BLaER1 (cell line): ENCODE results near the gene GDPD4.

Source experiments
- H3K27ac ChIP-seq: shearing (Covaris generic); formaldehyde crosslinking; 2 replicates; pipeline ENCODE4 v1.8.1; 2022
- H3K27me3 ChIP-seq: shearing (Covaris generic); formaldehyde crosslinking; 2 replicates; pipeline ENCODE4 v1.8.1; 2022
- H3K36me3 ChIP-seq: shearing (Covaris generic); formaldehyde crosslinking; 2 replicates; pipeline ENCODE4 v1.8.1; 2022
- H3K4me1 ChIP-seq: shearing (Covaris generic); formaldehyde crosslinking; 2 replicates; pipeline ENCODE4 v1.8.1; 2022
- H3K4me2 ChIP-seq: shearing (Covaris generic); formaldehyde crosslinking; 2 replicates; pipeline ENCODE4 v1.8.1; 2022
- H3K4me3 ChIP-seq: shearing (Covaris generic); formaldehyde crosslinking; 2 replicates; pipeline ENCODE4 v1.8.1; 2022
- H3K9ac ChIP-seq: shearing (Covaris generic); formaldehyde crosslinking; 2 replicates; pipeline ENCODE4 v1.8.1; 2022
- H3K9me3 ChIP-seq: shearing (Covaris generic); formaldehyde crosslinking; 2 replicates; pipeline ENCODE4 v1.8.1; 2022
- H4K20me1 ChIP-seq: shearing (Covaris generic); formaldehyde crosslinking; 2 replicates; pipeline ENCODE4 v1.8.1; 2022
- Cebpa-rat ChIP-seq: shearing (Covaris generic); IDR thresholded peaks from 2 replicates; pipeline ENCODE4 v1.8.1; 2022

The GDPD4 gene

DNA sequence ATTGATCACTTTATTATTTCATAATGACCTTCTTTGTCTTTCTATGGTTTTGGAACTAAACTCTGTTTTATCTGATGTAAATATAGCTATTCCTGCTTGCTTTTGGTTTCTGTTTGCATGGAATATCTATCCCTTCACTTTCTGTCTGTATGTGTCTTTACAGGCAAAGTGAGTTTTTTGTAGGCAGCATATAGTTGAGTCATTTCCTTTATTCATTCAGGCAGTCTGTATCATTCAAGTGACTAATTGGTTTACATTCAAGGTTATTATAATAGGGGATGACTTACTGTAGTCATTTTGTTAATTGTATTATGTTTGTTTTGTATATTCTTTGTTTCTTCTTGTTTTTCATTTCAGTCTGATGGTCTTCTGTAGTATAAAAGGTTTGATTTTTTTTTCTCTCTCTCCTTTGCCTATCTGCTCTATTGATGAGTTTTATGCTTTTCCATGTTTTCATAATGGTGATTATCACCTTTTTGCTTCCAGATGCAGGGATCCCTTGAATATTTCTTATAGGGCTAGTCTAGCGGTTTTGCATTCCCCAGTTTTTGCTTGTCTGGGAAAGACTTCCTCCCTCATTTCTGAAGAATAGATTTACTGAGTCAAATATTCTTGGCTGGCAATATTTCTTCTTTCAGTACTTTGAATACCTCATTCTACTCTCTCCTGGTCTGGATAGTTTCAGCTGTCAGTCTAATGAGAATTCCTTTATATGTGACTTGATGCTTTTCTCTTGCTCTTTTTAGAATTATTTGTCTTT, 50.4 kb downstream of the GDPD4 start:
- TF ChIP-seq Cebpa-rat = no peak
- Histone ChIP-seq H3K9ac (no peak overlapping the region), H3K9me3 (no peaks in the 10 kb centered on the region), H3K4me3 (no peak overlapping the region), H3K4me2 (no peak overlapping the region), H3K4me1 (no peaks in the 10 kb centered on the region), H3K27me3 (no peaks in the 10 kb centered on the region), H3K36me3 (no peaks in the 10 kb centered on the region), H4K20me1 (no peaks in the 10 kb centered on the region), H3K27ac (no peak overlapping the region)

DNA sequence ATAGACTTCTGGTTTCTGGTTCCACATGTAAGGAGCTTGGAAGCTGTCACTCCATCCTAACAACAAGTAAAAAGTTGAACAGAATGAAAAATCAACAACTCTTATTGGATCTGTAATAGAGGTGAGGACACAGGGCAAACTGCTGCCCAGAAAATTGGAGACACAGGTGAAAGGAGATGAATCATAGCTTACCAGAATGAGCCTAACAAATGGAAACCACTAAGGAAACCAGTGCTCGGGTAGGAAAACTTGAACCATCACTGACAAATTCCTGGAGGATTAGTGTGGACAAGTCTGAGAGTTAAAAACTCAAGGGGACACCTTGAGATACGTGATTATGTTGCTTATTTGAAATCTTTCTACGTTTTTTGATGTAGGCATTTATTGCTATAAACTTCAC, 52.1 kb downstream of the GDPD4 start:
- no peaks in the 10 kb centered on the region for H3K9me3 ChIP-seq
- H3K4me1 ChIP-seq = no peaks in the 10 kb centered on the region
- no peak overlapping the region for H3K27ac ChIP-seq
- TF ChIP-seq Cebpa-rat = no peak
- H3K27me3 ChIP-seq = no peaks in the 10 kb centered on the region
- H3K36me3 ChIP-seq = no peaks in the 10 kb centered on the region
- no peaks in the 10 kb centered on the region for H4K20me1 ChIP-seq
- no peak overlapping the region for H3K4me2 ChIP-seq
- H3K9ac ChIP-seq = no peak overlapping the region
- H3K4me3 ChIP-seq = no peak overlapping the region

DNA sequence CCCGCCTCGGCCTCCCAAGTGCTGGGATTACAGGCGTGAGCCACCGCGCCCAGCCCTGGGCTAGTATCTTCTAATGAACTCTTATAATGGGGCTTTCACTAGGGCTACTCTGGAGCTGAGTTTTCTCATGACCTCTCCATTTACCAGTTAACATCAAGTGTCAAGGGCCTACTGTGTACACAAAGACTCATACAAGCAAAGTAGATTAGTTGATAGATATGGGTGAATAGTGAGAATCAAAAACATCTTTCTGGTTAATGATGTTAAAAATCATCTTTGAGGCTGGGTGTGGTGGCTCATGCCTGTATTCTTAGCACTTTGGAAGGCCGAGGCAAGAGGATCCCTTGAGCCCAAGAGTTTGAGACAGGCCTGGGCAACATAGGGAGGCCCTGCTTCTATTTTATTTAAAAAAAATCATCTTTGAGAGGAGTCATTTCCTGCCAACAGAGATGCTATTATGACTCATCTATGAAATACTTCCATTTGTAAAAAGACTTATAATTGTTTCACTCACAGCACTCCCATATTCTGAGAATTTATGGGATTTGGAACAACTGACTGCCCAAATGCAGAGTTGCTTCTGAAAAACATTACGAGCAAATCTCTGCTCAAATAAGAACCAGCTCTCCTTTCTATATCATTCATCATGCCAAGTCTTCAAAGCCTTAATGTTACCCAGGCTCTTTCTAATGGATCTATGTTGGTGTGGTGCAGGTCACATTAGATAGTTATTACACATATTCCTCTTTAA, 57.0 kb downstream of the GDPD4 start:
- H3K27me3 ChIP-seq = no peaks in the 10 kb centered on the region
- H3K4me2 ChIP-seq = no peak overlapping the region
- H3K9me3 ChIP-seq = 0 out of 2 replicates have a peak, but pooled peaks cover 4% of the 10 kb centered on the region
- H3K4me1 ChIP-seq = no peaks in the 10 kb centered on the region
- H3K36me3 ChIP-seq = no peaks in the 10 kb centered on the region
- H3K9ac ChIP-seq = no peak overlapping the region
- H3K27ac ChIP-seq = no peak overlapping the region
- H4K20me1 ChIP-seq = no peaks in the 10 kb centered on the region
- TF ChIP-seq Cebpa-rat = no peak
- H3K4me3 ChIP-seq = no peak overlapping the region

DNA sequence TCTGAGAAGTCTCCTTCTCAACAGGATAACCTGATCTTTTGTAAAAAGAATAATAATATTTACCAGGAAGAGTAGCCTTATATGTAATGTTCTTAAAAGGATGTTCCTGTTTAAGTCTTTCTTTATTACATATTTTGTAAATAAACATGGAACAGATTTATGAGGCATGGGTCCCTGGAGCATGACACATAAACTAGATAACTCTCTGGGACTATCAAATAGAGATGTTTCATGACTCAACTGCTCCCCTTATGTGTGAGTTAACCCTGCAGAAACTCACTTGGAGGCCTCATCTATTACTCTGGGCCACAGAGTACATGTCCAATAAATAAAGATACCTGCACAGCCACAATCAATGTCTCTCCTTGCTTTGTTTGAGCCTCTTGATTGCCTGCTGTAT, 64.6 kb downstream of the GDPD4 start:
- TF ChIP-seq Cebpa-rat = no peak
- no peaks in the 10 kb centered on the region for H4K20me1 ChIP-seq
- no peak overlapping the region for H3K4me3 ChIP-seq
- no peaks in the 10 kb centered on the region for H3K27me3 ChIP-seq
- no peak overlapping the region for H3K4me2 ChIP-seq
- no peak overlapping the region for H3K27ac ChIP-seq
- no peaks in the 10 kb centered on the region for H3K4me1 ChIP-seq
- H3K9ac ChIP-seq = no peak overlapping the region
- 0 out of 2 replicates have a peak, but pooled peaks cover 4% of the 10 kb centered on the region for H3K9me3 ChIP-seq
- no peaks in the 10 kb centered on the region for H3K36me3 ChIP-seq

DNA sequence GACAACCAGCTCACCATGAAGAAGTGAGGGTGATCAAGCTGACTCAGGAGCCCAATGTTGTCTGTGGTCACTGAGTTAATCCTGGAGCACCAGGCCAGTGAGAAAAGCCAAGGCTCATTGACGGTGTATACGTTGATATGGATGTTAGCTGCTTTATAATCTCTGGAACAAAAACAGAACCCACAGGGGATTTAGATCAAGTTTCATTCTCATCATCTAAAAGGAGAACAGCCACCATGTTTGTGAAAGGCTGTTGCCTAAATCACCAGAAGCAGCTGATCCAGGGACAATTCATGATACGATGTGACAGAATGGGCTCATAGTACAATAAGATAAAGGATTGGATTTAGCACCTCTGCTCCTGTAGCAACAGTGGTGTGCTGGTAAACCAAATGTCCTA, 68.5 kb downstream of the GDPD4 start:
- Histone ChIP-seq H3K4me2 (no peak overlapping the region), H3K9ac (no peak overlapping the region), H3K4me1 (0 out of 2 replicates have a peak, but pooled peaks cover 4% of the 10 kb centered on the region), H4K20me1 (no peaks in the 10 kb centered on the region), H3K4me3 (no peak overlapping the region), H3K27ac (no peak overlapping the region), H3K27me3 (no peaks in the 10 kb centered on the region), H3K9me3 (no peaks in the 10 kb centered on the region), H3K36me3 (no peaks in the 10 kb centered on the region)
- no peak for TF ChIP-seq Cebpa-rat

DNA sequence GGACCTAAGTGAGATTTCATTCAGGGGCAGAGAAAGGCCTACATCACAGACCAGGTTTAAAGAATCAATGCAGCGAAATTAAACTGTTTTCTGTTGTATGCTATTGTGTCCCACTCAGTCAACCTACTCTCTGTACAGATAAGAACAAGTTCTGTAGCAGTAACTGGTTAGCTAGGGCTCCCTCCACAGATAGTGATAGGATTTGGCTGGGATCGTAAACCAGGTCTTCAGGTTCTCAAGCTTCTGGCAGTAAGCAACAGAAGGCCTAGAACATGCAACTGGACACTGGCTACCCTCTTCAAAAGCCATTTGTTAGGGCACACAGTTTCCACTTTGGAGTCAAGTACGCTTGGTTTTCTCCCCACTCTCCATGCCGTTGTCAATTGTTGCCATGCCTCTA, 69.2 kb downstream of the GDPD4 start:
- Histone ChIP-seq H3K4me1 (0 out of 2 replicates have a peak, but pooled peaks cover 4% of the 10 kb centered on the region), H3K27ac (no peak overlapping the region), H4K20me1 (no peaks in the 10 kb centered on the region), H3K36me3 (no peaks in the 10 kb centered on the region), H3K4me3 (no peak overlapping the region), H3K9me3 (no peaks in the 10 kb centered on the region), H3K27me3 (no peaks in the 10 kb centered on the region), H3K4me2 (no peak overlapping the region), H3K9ac (no peak overlapping the region)
- TF ChIP-seq Cebpa-rat = no peak

DNA sequence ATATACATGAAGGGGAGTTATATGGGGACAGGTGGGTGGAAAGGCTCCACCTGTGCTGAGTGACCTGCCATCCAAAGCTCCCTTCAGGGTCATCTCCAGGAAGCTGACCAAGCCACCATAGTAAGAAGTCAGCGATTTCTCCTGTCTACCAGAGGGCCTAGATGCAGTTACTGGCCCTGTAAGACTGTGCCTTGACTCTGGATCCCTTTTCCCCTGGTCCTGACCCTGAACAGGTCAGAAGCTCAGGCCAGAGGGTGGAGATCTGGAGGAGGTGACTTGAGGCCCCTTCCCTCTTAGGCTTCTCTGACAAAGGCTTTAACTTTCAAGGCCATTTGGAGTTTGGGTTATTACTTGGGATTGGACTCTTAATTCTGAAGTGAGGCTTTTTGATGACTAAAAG, 69.7 kb downstream of the GDPD4 start:
- no peak overlapping the region for H3K27ac ChIP-seq
- no peaks in the 10 kb centered on the region for H3K9me3 ChIP-seq
- TF ChIP-seq Cebpa-rat = no peak
- no peaks in the 10 kb centered on the region for H4K20me1 ChIP-seq
- 0 out of 2 replicates have a peak, but pooled peaks cover 4% of the 10 kb centered on the region for H3K4me1 ChIP-seq
- H3K4me3 ChIP-seq = no peak overlapping the region
- H3K27me3 ChIP-seq = no peaks in the 10 kb centered on the region
- H3K36me3 ChIP-seq = no peaks in the 10 kb centered on the region
- no peak overlapping the region for H3K9ac ChIP-seq
- H3K4me2 ChIP-seq = no peak overlapping the region

DNA sequence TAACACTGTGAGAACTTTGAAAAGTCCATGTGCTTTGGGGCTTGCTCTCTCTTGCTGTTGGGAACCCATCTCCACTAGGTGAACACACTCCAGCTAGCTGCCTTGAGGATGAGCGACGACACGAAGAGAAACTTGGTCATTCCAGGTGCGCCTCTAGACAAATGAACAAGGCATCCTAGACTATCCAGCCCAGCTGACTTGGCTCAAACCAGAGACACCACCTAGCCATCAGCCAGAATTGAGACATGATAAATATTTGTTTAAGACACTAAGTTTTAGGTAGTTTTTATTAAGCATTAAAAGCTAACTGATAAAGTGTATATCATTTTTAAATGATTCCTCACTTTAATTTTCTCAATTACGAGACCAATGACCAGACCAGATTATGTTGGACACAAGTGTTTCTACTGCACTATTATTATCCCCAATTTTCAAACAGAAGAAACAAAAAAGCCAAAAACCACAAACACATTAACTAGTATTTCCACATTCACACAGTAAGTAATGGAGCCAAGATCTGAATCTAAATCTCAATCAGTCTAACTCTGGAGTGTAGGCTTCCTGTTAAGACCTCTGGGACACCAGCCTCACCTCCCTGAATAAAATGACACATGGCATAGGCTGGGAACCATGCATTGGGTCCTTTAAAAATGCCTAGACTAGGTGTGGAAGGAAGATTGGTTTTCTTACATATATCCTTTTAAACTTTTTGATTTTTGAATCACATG, 70.4 kb downstream of the GDPD4 start:
- no peak overlapping the region for H3K4me2 ChIP-seq
- no peak overlapping the region for H3K4me3 ChIP-seq
- H3K36me3 ChIP-seq = no peaks in the 10 kb centered on the region
- H3K27me3 ChIP-seq = no peaks in the 10 kb centered on the region
- H3K9me3 ChIP-seq = no peaks in the 10 kb centered on the region
- no peak overlapping the region for H3K27ac ChIP-seq
- 0 out of 2 replicates have a peak, but pooled peaks cover 4% of the 10 kb centered on the region for H3K4me1 ChIP-seq
- H4K20me1 ChIP-seq = no peaks in the 10 kb centered on the region
- TF ChIP-seq Cebpa-rat = no peak
- no peak overlapping the region for H3K9ac ChIP-seq

DNA sequence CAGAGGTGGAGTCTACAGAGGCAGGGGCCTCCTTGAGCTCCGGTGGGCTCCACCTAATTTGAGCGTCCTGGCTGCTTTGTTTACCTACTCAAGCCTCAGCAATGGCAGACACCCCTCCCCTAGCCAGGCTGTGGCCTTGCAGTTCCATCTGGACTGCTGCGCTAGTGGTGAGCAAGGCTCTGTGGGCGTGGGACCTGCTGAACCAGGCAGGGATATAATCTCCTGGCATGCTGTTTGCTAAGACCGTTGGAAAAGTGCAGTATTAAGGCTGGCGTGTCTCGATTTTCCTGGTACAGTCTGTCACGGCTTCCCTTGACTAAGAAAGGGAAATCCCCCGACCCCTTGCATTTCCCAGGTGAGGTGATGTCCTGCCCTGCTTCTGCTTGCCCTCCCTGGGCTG, 77.7 kb downstream of the GDPD4 start:
- no peaks in the 10 kb centered on the region for H3K36me3 ChIP-seq
- H3K27me3 ChIP-seq = no peaks in the 10 kb centered on the region
- H3K9me3 ChIP-seq = no peaks in the 10 kb centered on the region
- TF ChIP-seq Cebpa-rat = no peak
- H3K9ac ChIP-seq = no peak overlapping the region
- H3K4me2 ChIP-seq = no peak overlapping the region
- H3K27ac ChIP-seq = no peak overlapping the region
- no peaks in the 10 kb centered on the region for H3K4me1 ChIP-seq
- no peaks in the 10 kb centered on the region for H4K20me1 ChIP-seq
- no peak overlapping the region for H3K4me3 ChIP-seq

DNA sequence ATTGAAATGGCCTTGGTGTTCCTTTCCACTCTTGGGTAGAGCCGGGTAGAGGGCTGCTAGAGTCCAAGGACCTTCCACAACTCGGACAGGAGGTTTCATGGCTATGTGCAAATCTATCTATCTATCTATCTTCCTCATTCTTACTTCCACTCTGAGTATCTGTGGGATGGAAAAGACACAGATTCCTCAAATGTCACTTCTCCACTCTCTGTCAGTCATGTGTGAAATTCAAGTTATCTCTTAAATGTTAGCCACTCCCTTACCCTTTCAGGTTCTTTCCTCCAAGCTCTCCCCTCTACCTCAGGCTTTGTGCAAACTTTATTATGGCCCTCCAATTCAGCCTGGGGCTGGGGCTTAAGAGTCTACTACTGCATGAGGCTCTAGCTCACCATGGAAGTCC, 84.3 kb downstream of the GDPD4 start:
- Histone ChIP-seq H3K27me3 (no peaks in the 10 kb centered on the region), H4K20me1 (no peaks in the 10 kb centered on the region), H3K4me2 (peak overlapping the region; percentile 51), H3K9ac (no peak overlapping the region), H3K27ac (no peak overlapping the region), H3K4me1 (peaks cover 18% of the 10 kb centered on the region), H3K36me3 (peaks cover 11% of the 10 kb centered on the region; the same call in 1 of the 2 replicates), H3K4me3 (no peak overlapping the region), H3K9me3 (no peaks in the 10 kb centered on the region)
- no peak for TF ChIP-seq Cebpa-rat
